HEK293T (cell line): ENCODE results near the gene TARBP2.

Source experiments
- CTCF ChIA-PET: fragments of 350-600 bp; formaldehyde crosslinking; extraction: SDS; loops from one replicate; lab custom pipeline; 2021; ENCODE audit warnings: antibody characterized with exemption, inconsistent platforms; lab: Yijun Ruan, JAX
- POLR2A ChIA-PET: fragments of 350-600 bp; formaldehyde crosslinking; extraction: SDS; loops from one replicate; lab custom pipeline; 2020; ENCODE audit warnings: antibody characterized with exemption, inconsistent platforms; lab: Yijun Ruan, JAX
- DNase-seq: peaks from one replicate; pipeline ENCODE4 v3.0.0; 2012; ENCODE audit warnings: mixed read lengths; ENCODE audit errors: extremely low spot score
- ARNT ChIP-seq: fragments of 450-650 bp; IDR thresholded peaks from 2 replicates; pipeline ENCODE4 v1.6.1; 2017; ENCODE audit warnings: mild to moderate bottlenecking
- BHLHE40 ChIP-seq: fragments of 450-650 bp; IDR thresholded peaks from 2 replicates; pipeline ENCODE4 v1.6.1; 2016; ENCODE audit warnings: mild to moderate bottlenecking, moderate library complexity, borderline replicate concordance
- CTBP1 ChIP-seq: fragments of 450-650 bp; IDR thresholded peaks from 2 replicates; pipeline ENCODE4 v1.6.1; 2016; ENCODE audit warnings: borderline replicate concordance
- ELF4 ChIP-seq: fragments of 450-650 bp; IDR thresholded peaks from 2 replicates; pipeline ENCODE4 v1.6.1; 2017; ENCODE audit warnings: antibody characterized with exemption
- FOXA1 ChIP-seq: fragments of 450-650 bp; IDR thresholded peaks from 2 replicates; pipeline ENCODE4 v1.6.1; 2016; ENCODE audit warnings: mild to moderate bottlenecking
- FOXK2 ChIP-seq: fragments of 450-650 bp; IDR thresholded peaks from 2 replicates; pipeline ENCODE4 v1.6.1; 2016; ENCODE audit warnings: mild to moderate bottlenecking
- FOXM1 ChIP-seq: fragments of 450-650 bp; IDR thresholded peaks from 2 replicates; pipeline ENCODE4 v1.6.1; 2017; ENCODE audit warnings: mild to moderate bottlenecking, borderline replicate concordance
- HDGF ChIP-seq: fragments of 450-650 bp; IDR thresholded peaks from 2 replicates; pipeline ENCODE4 v1.6.1; 2017; ENCODE audit warnings: antibody characterized with exemption, borderline replicate concordance
- L3MBTL2 ChIP-seq: fragments of 450-650 bp; conservative IDR thresholded peaks from 2 replicates; pipeline ENCODE4 v1.6.1; 2016; ENCODE audit warnings: mild to moderate bottlenecking
- LEF1 ChIP-seq: fragments of 450-650 bp; IDR thresholded peaks from 2 replicates; pipeline ENCODE4 v1.6.1; 2017; ENCODE audit warnings: mild to moderate bottlenecking, borderline replicate concordance
- NFRKB ChIP-seq: fragments of 450-650 bp; IDR thresholded peaks from 2 replicates; pipeline ENCODE4 v1.6.1; 2016; ENCODE audit warnings: mild to moderate bottlenecking, moderate library complexity
- SP1 ChIP-seq: fragments of 450-650 bp; IDR thresholded peaks from 2 replicates; pipeline ENCODE4 v1.6.1; 2017
- SUZ12 ChIP-seq: fragments of 450-650 bp; IDR thresholded peaks from 2 replicates; pipeline ENCODE4 v1.6.1; 2016; ENCODE audit warnings: mild to moderate bottlenecking
- TARDBP ChIP-seq: fragments of 450-650 bp; IDR thresholded peaks from 2 replicates; pipeline ENCODE4 v1.6.1; 2016
- ZNF384 ChIP-seq: fragments of 450-650 bp; IDR thresholded peaks from 2 replicates; pipeline ENCODE4 v1.6.1; 2016
- TF ChIP-seq, protein P1 (sequence below): fragments of 450-650 bp; IDR thresholded peaks from 2 replicates; pipeline ENCODE4 v1.6.1; 2016

The TARBP2 gene

DNA sequence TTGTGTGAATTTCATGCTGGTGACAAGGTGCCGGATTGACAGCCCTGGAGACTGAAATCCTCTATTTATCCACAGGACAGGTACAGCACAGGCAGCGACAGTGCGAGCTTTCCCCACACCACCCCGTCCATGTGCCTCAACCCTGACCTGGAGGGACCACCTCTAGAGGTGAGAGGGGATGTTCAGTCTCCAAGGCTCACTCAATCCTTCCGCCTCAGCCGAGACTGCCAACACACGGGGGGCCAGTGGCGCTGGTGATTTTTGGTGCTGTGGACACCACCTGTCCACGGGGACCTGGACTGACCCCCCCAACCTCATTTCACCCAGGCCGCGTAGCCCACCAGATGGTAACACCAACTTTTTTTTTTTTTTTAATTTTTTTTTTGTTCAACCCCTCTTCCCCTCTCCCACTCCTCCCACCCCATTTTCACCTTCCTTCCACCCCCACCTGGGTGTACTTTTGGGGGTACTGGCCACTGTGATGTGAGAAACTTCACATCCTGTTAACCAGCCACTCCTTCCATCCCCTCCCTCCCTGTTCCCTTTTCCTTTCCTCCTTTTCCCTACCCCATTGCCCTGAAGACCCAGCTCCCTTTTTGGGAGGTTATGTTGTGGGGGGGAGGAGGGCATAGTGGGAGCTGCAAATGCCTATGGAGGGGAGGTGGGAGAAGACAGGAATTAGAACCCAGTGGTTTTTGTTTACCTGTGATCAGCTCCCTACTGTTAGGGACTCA, 36.2 kb upstream of the TARBP2 start:
- DNase-seq: no peak
- ChIA-PET POLR2A (interaction anchor here (0.8 to 1.6 kb wide), 2 partner anchors 8 to 10 kb away, joined by 3 to 5 read pairs; no protein-coding TSS in a partner anchor), CTCF (no interaction called here)
- TF ChIP-seq FOXK2 (no peak), FOXM1 (no peak)

DNA sequence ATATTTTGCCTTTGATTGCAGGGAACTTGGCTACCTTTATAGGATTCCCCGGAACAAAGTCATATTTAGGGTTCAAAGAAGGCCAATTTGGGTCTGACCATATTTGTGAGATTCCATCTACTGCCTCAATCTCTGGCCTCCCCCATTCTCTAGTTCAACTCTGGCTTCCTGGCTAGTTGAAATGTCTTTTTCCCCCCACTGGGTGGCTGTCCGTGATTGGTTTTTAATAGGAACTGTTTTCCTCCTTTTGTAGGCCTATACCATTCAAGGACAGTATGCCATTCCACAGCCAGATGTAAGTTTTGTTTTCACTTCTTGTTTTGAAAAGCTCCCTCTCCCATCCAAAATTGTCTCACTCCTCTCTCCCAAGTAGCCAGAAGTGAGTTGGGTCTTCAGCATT, 35.4 kb upstream of the TARBP2 start:
- ChIA-PET POLR2A (interaction anchor here (1.6 kb wide), 1 partner anchor 11 kb away, joined by 5 read pairs; no protein-coding TSS in a partner anchor), CTCF (no interaction called here)
- TF ChIP-seq SP1 (no peak), ELF4 (no peak), ZNF384 (no peak), ARNT (no peak), L3MBTL2 (no peak), FOXK2 (no peak), NFRKB (no peak)
- no peak for DNase-seq

DNA sequence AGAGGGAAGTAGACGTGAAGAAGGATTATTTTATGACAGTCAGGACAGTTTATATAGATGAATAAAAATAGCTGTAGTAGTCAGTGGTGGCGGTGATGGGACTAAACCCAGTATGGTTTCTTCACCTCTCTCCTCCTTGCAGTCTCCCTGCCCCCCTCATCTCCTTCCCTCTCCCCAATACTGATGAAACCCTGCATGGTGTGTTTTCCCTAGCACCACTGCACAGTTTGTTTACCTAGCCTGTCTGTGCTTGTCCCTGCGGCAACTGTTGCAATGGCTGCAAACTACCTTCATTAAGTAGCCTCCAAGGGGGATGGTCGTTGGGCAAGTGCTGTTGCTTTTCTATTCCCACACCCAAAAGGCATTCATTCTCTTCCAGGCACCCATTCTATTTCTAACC, 34.4 kb upstream of the TARBP2 start:
- ChIA-PET CTCF (no interaction called here), POLR2A (no interaction called here)
- no peak for TF ChIP-seq FOXK2
- no peak for TF ChIP-seq SP1
- no peak for TF ChIP-seq CTBP1
- no peak for TF ChIP-seq ZNF384
- no peak for TF ChIP-seq LEF1
- no peak for TF ChIP-seq FOXA1
- TF ChIP-seq, protein P1, sequence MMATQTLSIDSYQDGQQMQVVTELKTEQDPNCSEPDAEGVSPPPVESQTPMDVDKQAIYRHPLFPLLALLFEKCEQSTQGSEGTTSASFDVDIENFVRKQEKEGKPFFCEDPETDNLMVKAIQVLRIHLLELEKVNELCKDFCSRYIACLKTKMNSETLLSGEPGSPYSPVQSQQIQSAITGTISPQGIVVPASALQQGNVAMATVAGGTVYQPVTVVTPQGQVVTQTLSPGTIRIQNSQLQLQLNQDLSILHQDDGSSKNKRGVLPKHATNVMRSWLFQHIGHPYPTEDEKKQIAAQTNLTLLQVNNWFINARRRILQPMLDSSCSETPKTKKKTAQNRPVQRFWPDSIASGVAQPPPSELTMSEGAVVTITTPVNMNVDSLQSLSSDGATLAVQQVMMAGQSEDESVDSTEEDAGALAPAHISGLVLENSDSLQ: no peak
- TF ChIP-seq SUZ12: no peak
- TF ChIP-seq FOXM1: no peak
- no peak for TF ChIP-seq ARNT
- TF ChIP-seq BHLHE40: no peak
- TF ChIP-seq HDGF: no peak
- no peak for TF ChIP-seq ELF4
- TF ChIP-seq TARDBP: no peak
- TF ChIP-seq NFRKB: no peak
- no peak for TF ChIP-seq L3MBTL2
- DNase-seq: no peak

DNA sequence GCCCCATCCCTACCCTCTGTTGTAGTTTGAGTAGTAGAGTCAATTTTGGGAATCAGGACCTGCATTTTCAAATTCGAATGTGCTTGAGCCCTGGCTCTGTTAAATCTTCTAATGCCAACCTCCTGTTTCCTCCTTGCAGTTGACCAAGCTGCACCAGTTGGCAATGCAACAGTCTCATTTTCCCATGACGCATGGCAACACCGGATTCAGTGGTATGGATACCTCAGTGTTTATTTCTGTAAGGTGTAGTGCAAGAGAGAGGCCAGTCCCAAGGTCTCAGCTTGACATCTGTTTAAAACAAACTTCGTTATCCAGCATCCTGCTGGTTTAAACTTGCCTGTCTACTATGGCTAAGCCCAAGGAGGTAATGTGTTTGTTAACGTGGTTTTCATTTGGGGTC, 34.0 kb upstream of the TARBP2 start:
- ChIA-PET CTCF (no interaction called here), POLR2A (no interaction called here)
- no peak for DNase-seq
- TF ChIP-seq SUZ12 (no peak), CTBP1 (no peak), ELF4 (no peak), ZNF384 (no peak), L3MBTL2 (no peak), ARNT (no peak), SP1 (no peak), TARDBP (no peak), FOXM1 (no peak)
- TF ChIP-seq, protein P1: no peak

DNA sequence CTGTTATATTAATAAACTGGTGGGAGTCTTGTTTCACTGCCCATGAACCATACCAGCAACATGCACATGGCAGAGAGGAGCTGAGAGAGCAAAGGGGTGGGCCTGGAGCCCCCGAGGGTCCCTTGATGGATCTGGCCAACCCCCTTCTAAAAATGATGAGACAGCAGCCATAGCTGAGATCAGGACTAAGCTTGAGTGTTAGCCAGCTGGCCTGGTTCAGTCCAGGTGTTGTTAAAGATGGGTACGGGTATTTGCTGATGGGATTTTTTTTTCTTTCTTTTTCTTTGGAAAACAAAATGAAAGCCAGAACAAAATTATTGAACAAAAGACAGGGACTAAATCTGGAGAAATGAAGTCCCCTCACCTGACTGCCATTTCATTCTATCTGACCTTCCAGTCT, 33.2 kb upstream of the TARBP2 start:
- no peak for DNase-seq
- ChIA-PET POLR2A (interaction anchor here (1.5 kb wide), 1 partner anchor 33 kb away, joined by 6 read pairs; the partner anchor contains the start of gene TARBP2), CTCF (no interaction called here)
- TF ChIP-seq ELF4 (no peak), SUZ12 (no peak), L3MBTL2 (no peak), ARNT (no peak), BHLHE40 (no peak), HDGF (no peak), TARDBP (no peak), SP1 (no peak), FOXA1 (no peak), ZNF384 (no peak), NFRKB (no peak), LEF1 (no peak), FOXK2 (no peak), CTBP1 (no peak), FOXM1 (no peak)
- TF ChIP-seq, protein P1: no peak

DNA sequence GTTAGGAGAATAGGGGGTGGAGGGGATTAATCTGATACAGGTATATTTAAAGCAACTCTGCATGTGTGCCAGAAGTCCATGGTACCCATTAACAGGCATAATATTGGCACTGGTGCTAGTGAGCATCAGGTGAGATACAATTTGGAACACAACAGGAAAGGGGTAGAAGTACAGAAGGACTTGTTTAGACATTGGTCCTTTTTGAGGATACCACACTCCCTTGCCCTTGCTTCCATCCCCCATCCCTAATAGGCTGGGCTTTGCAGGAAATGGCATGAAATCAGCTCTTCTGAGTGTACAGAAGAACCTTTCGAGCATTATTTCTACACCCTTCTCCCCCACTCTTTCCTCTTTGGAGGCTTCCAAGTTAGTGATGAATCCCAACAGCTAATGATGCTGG, 32.8 kb upstream of the TARBP2 start:
- ChIA-PET CTCF (no interaction called here), POLR2A (interaction anchor here (1.5 kb wide), 1 partner anchor 33 kb away, joined by 6 read pairs; the partner anchor contains the start of gene TARBP2)
- TF ChIP-seq FOXK2 (no peak), ZNF384 (no peak), ELF4 (no peak), ARNT (no peak), L3MBTL2 (no peak), SUZ12 (no peak), SP1 (no peak), LEF1 (no peak), FOXA1 (no peak), TARDBP (no peak), HDGF (no peak), BHLHE40 (no peak), FOXM1 (no peak), CTBP1 (no peak), NFRKB (no peak)
- TF ChIP-seq, protein P1: no peak
- DNase-seq: no peak
